CD4-positive, alpha-beta T cell treated with Interleukin-4 for 4 hours (primary cell): ENCODE data around the gene ELFN2.

Experiments
- DNase-seq: peaks from one replicate; pipeline ENCODE4 v3.0.0-alpha.2; 2020

ELFN2 gene

GRCh38 chr22:37425800-37426705, 1.2 kb downstream of the ELFN2 start:
- no peak for DNase-seq

GRCh38 chr22:37425369-37425768, 1.9 kb downstream of the ELFN2 start:
- DNase-seq = no peak

GRCh38 chr22:37423283-37423682, 4.0 kb downstream of the ELFN2 start:
- DNase-seq = no peak

- no peak for DNase-seq
Measured at GRCh38 chr22:37421468-37421877, 5.8 kb downstream of the ELFN2 start.

GRCh38 chr22:37420686-37421467, 6.4 kb downstream of the ELFN2 start:
- no peak for DNase-seq

- DNase-seq = no peak
Measured at GRCh38 chr22:37419969-37420685, 7.2 kb downstream of the ELFN2 start.

GRCh38 chr22:37419370-37419968, 7.8 kb downstream of the ELFN2 start:
- no peak for DNase-seq

- DNase-seq = no peak
Measured at GRCh38 chr22:37418627-37419369, 8.5 kb downstream of the ELFN2 start.

GRCh38 chr22:37417677-37418348, 9.5 kb downstream of the ELFN2 start:
- no peak for DNase-seq

GRCh38 chr22:37417264-37417663, 10.0 kb downstream of the ELFN2 start:
- no peak for DNase-seq

GRCh38 chr22:37416827-37417226, 10.5 kb downstream of the ELFN2 start:
- DNase-seq = no peak

GRCh38 chr22:37416389-37416788, 10.9 kb downstream of the ELFN2 start:
- no peak for DNase-seq

GRCh38 chr22:37415210-37415609, 12.1 kb downstream of the ELFN2 start:
- no peak for DNase-seq

- no peak for DNase-seq
Measured at GRCh38 chr22:37414288-37414687, 13.0 kb downstream of the ELFN2 start.

GRCh38 chr22:37413546-37413945, 13.7 kb downstream of the ELFN2 start:
- DNase-seq = no peak

GRCh38 chr22:37412495-37413250, 14.6 kb downstream of the ELFN2 start:
- no peak for DNase-seq

- DNase-seq = no peak
Measured at GRCh38 chr22:37411655-37412054, 15.6 kb downstream of the ELFN2 start.

GRCh38 chr22:37410174-37411055, 16.9 kb downstream of the ELFN2 start:
- DNase-seq = no peak

- no peak for DNase-seq
Measured at GRCh38 chr22:37409459-37410050, 17.7 kb downstream of the ELFN2 start.
